A204.1 (cell line): ENCODE results near the gene POLR3E.
"Not testable (repeated sequence)": the region's sequence is repeated elsewhere in the genome, so short reads cannot be mapped to it uniquely, and the experiment has no call there.

ENCODE experiments used
- FAIRE-seq: peaks from 2 replicates; lab custom pipeline; 2012; peaks lifted over from hg19 to GRCh38; lab: Jason Lieb, UNC

POLR3E gene

GRCh38 chr16:22293137-22294106 lies 3.8 kb upstream of the POLR3E start:
- FAIRE-seq = no peak

- no peak for FAIRE-seq
Observed at GRCh38 chr16:22296225-22297113, 740 bp upstream of the POLR3E start.

DNA sequence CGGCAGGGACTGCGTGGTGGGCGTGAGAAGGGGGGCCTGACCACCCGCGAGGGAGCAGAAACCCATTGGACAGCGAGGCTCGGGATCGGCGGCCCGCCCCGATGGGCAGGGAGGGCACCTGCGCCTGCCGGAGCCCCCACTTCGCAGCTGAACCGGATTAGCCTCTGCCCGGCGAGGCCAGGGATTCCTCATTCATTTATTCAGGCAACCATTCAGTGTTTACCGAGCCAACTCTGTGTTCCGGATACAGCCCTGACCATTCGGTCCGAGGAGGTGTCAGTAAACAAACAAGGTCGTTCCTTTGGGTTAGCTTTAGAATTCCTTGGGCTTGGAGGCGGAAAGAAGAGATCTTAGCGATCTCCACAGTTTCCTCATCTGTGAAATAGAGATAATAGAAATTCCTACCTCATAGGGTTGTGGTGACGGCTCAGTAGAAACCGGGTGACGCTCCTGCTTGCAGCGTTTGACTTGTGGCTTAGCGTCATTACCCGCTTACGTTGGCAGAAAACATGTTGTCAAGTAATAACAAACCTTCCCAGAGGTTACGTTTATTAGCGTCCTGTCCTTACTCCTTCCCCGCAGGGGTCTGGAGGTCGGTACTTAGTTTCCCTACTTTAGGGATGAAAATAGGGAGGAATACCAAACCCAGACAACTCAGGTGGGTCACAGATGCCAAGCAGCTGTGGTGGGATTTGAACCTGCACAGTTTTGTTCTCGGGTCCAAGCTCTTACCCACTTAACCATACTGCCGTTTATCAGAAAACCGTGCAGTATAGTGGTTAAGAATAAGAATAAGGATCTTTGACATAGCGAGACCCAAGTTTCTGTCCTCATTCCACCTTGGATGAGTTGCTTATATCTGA lies 893 bp downstream of the POLR3E start:
- FAIRE-seq = peak; percentile 27

GRCh38 chr16:22299036-22299435 lies 1.8 kb downstream of the POLR3E start:
- FAIRE-seq = no peak

DNA sequence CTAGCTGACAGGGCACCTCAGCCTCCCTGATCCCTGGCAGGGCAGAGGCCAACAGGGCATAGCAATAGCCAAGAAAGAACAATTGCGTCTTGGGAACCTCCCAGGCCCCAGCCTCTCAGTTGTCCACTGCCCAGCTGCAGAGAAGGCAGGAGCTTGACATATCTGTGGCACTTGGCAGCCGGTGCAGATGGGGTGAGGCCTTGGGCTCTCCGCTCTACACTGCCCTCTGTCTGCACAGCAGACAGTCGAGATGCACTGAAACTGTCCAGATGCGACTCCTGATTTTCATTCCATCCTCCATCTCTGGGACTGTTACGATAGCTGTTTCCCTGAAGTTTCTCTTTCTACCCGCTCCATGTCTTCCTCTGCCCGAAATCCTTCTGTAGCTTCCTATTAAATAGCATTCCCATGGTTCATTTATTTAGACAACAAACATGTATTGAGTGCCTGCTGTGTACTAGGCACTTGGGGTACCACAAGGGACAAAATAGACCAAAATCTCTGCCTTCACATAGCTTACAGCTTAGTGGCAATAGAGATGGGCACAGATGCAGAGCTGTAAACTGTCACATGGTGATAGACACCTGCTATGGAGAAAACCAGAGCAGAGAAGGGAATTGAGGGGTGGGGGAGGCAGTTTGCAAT lies 3.3 kb downstream of the POLR3E start:
- FAIRE-seq = no peak

- not testable (repeated sequence) for FAIRE-seq
Observed at GRCh38 chr16:22301423-22301822, 4.2 kb downstream of the POLR3E start.

DNA sequence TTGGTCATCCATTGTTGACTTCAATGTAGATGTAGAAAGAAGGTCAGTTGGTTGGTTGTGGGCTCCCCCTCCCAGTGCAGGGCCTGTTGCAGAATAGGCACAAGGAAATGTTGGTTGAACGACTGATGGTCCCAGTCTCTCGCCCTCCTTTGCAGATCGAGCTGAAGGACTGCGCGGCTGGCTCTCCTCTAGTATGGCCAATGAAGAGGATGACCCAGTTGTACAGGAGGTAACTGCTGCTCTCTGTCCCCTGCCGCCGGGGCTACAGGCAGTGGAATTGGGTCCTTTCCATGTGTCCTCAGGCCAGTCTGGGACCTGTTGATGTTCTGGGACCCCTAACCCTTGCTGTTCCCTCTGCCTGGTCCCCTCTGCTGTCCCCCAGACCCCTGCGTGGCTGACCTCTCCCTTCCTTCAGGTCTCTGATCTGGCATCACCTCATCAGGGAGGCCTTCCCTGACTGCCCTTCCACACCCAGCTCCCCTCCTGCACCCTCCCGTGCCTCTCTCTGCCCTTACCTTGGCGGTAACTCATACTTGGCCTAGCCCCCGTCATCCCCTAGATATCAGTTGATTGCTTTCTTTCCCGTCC lies 5.7 kb downstream of the POLR3E start:
- FAIRE-seq = no peak

GRCh38 chr16:22304411-22304810 lies 7.2 kb downstream of the POLR3E start:
- no peak for FAIRE-seq

DNA sequence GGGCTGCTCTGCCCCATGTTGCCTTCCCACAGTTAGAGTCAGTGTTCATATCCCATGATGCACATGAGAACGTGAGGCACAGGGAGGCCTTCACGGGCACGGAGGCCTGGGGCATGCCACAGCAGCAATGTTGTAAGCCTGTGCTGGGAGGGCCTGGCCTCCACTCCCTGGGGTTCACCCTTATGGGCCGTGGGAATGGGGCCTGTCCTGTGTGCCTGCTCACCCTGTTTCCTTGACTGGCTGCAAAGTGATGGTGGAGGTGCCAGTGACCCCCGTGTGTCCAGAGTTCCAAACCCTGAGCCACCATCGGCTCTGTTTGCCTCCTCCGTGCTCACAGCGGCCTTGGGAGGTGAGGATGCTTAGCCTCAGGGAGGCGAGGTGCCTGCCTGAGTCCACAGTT lies 9.6 kb downstream of the POLR3E start:
- no peak for FAIRE-seq

DNA sequence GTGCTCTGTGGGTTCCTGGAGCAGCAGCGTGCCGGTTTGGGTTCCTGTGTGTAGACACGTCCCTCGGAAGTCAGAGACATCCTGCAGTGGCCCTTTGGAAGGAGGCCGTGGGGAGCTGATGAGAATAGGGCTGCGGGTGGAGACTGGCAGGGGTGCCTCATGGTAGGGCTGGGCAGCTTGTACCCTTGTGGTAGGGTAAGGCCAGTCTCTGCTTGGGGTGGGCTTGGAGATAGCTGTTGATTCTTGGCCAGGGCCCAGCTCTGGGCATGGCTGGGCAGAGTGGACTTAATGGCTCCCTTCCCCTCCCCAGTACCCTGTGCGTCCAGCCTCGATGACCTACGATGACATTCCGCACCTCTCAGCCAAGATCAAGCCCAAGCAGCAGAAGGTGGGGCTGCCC lies 10.6 kb downstream of the POLR3E start:
- no peak for FAIRE-seq

DNA sequence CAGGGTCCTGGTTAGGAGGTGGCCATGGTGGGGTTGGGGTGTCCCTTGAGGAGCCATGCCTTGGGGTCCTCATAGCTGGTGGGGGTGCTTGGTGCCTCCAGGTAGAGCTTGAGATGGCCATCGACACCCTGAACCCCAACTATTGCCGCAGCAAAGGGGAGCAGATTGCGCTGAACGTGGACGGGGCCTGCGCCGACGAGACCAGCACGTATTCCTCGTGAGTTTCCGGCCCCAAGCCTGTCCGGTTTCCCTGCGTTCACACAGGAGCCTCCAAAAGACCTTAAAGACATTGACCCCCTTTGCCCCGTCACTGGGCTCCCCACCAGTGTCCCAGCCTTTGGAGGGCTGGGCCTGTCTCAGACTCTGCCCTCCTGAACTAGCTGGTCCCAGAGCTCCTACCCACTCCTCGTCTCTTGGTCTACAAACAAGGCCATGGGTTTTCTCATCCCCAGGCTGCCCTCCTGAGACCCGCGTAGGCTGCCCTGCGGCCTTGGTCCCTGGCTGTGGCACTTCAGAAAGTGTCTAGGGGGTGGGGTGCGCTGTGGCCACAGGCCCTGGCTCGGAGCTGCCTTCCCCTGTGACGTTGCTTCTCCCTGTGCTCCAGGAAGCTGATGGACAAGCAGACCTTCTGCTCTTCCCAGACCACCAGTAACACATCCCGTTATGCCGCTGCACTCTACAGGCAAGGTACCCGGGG lies 11.8 kb downstream of the POLR3E start:
- no peak for FAIRE-seq

DNA sequence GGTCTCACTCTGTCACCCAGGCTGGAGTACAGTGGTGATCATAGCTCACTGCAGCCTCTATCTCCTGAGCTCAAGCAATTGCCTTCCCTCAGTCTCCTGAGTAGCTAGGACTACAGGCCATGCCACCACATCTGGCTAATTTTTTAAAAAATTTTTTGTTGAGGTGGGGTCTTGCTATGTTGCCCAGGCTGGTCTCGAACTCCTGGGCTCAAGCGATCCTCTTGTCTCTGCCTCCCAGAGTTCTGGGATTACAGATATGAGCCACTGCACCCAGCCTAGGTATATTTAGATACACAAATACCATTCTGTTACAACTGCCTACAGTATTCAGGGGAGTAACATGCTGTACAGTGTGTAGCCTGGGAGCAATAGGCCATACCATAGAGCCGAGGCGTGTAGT lies 14.3 kb downstream of the POLR3E start:
- no peak for FAIRE-seq

- FAIRE-seq = no peak
Observed at GRCh38 chr16:22312897-22313781, 15.9 kb downstream of the POLR3E start.

- FAIRE-seq = no peak
Observed at GRCh38 chr16:22313876-22314470, 16.8 kb downstream of the POLR3E start.

DNA sequence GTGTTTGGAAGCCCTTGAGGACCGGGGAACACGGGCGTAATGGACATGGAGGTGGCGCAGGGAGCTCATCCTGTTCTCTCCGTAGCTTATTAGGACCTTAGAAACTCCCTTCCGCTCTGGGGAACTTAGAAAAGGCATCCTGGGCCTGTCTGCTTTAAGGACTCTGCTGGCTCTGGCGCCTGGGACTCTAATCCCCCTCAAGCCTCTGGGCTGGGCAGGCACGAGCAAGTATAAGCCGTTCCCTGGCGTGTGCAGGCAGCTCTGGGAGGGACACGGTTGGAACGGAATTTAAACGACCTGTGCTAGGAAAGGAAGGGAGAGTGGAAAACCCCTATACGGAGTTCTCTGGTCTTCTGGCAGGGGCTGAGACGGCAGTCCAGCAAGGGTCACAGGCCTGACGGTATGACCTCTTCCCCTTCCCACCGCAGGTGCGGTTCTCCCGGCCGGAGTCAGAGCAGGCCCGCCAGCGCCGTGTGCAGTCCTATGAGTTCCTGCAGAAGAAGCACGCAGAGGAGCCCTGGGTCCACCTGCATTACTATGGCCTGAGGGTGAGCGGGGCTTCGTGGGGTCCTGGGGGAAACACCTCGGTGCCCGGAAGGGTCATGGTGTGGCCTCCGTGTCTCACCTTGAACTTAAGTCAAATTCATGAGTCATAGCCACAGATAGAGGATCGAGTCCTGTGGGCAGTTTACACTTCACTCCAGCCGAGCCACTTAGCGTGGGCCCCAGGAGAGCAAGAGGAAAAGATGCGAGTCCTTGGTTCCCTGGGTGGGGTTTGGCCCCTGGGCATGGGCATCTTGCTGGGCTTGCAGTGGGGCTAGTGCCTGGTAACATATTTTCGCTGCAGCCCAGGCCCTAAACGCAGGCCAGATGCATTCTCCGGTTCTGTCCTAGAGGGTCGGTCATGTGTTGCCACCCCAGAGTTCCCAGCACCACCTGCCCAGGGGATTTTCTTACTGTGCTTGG lies 17.7 kb downstream of the POLR3E start:
- no peak for FAIRE-seq

GRCh38 chr16:22315979-22316378 lies 18.8 kb downstream of the POLR3E start:
- no peak for FAIRE-seq

DNA sequence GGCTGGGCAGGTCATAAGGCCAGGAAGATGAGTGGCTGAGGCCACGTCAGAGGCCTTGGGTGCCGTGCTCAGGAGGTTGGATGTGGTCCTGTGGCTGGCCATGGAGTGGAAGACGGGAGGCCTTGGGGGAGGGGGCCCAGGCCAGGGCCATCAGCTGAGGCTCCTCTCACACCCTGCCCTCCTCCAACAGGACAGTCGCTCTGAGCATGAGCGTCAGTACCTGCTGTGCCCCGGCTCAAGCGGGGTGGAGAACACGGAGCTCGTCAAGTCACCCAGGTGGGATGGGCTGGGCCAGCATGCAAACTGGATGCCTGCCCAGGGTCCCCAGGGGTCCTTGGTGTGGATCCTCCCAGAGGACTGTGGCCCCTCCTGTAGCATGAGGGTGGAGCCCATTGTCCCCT lies 19.2 kb downstream of the POLR3E start:
- no peak for FAIRE-seq

- no peak for FAIRE-seq
Observed at GRCh38 chr16:22317001-22317530, 19.9 kb downstream of the POLR3E start.
